Measurements from ENCODE around the gene EXOC7.

The EXOC7 gene

GRCh38 chr17:76138234-76138895 is 34.8 kb upstream of the EXOC7 start:
- DNase-seq: no peak

DNA sequence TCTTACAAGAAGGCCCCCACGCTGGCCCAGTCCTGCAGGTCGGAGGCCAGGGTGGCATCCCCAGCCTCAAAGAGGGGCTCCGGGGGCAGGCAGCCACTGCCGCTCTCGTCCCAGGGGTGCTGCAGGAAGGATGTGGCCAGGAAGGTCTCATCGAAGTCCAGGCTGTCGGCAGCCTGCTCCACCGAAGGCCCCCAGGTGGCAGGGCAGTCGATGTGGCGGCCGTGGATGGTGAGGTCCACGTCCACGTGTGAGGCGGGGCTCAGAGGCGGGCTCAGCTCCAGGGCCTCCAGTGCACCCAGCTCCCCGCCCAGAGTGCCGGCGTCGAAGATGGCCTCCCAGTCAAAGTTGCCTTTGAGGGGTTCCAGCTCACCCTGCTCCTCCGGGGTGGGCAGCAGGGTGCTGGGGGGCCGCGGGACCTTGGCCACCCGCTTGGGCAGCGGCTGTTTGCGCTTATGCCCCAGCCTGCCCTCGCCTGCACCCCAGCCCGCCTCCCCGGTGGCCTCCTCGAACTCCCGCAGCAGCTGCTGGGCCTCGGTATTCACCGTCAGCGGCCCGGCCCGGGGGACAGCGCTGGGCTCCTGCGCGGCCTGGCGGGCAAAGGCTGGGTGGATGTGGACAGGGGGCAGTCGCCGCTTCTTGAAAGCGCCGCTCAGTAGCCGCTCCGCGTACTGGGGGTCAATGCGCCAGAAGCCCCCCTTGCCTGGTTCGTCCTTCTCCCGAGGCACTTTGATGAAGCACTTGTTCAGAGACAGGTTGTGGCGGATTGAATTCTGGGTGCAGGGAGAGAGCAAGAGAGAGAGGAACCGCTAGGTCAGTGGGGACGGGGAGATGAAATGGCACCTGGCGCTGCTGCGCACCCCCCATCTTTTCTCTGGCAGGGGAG is 34.0 kb upstream of the EXOC7 start:
- no peak for DNase-seq

DNA sequence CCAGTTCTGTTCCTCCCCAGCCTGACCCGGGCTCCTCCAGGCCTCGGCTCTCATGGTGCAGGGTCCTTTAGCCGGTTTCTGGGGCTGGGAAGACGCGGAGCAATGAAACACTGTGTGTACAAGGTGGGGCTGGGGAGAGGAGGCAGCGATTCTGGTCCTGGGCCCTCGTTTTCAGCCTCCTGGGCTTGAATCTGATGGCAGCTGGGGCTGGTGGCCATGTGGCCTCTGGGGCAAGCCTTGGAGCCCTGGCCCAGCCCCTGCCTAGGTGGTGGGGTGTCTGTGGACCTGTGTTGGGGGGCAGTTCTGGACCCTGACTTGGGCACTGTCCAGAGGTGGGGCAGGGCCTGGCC is 33.4 kb upstream of the EXOC7 start:
- DNase-seq: no peak

DNA sequence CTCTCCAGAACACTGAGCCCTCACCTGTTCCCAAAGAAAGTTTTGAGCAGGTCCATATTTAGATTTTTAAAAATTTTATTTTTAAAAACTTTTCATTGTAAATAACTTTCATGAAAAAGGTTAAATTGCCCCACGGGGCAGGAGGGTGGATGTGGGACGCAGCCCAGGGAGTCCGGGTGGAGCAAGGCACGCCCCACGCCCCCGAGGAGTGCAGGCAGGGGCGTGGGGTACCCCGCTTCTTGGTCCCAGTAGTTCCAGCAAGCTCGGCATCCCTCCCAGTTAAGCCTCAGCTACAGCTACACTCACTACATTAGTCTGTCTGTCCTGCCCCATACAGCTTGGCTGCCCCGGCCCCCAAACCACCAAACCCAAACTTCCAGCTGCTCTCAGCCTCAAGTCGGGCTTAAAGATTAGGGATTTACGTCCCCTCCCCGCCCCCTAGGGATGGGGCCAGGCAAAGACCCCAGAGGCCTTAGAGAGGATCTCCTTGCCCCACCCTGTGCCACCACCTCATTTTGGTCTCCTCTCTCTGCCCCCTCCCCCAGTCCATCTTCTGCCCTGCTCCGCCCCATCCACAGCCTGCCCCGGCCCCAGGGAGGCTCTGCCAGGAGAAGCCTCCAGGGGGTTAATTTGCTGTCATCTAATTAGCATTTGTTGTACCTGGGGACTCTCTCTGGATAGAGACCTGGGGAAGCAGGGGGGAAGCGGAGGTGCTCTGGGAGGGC is 32.9 kb upstream of the EXOC7 start:
- DNase-seq: no peak

- no peak for DNase-seq
Measured at GRCh38 chr17:76135810-76136188, 32.2 kb upstream of the EXOC7 start.

DNA sequence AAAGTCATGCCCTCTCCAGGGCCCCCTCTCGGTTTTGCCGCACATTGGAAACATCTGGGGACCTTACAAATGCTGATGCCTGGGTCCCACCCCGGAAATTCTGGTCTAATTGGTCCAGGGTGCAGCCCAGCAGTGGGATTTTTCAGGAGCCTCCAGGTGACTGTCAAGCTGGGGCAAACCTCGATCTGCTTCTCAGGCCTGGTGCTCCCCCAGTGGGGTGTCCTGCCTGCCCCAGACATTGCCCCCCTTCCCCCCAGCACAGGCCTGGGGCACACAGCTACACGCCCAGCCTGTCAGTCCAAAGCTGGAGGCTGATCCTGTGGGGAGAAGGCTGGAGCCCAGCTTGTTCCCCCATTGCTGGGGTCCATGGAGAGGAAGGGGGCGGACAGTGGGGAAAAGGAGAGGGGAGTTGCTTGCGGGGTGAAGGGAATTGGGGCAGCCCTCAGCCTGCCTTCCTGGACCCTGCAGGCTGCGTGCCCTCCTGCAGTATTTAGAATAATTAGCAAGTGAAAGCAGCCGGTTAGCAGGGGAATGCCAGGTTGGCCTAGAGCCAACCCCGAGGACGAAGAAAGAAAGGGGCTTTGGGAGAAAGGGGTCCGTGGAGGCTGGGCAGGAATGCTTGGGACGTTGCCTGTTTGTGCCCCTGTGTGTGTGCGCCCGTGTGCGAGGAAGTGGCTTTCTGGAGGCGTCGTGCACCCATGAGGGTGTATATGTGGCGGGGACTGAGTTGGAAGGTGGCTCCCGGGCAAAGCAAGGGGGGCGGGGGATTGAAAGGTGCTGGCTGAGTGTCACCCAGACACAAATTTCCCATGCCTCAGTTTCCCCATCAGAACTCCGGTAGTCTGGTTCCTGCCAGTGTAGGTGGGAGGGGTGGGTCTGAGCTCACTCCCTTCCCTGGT is 31.6 kb upstream of the EXOC7 start:
- no peak for DNase-seq

DNA sequence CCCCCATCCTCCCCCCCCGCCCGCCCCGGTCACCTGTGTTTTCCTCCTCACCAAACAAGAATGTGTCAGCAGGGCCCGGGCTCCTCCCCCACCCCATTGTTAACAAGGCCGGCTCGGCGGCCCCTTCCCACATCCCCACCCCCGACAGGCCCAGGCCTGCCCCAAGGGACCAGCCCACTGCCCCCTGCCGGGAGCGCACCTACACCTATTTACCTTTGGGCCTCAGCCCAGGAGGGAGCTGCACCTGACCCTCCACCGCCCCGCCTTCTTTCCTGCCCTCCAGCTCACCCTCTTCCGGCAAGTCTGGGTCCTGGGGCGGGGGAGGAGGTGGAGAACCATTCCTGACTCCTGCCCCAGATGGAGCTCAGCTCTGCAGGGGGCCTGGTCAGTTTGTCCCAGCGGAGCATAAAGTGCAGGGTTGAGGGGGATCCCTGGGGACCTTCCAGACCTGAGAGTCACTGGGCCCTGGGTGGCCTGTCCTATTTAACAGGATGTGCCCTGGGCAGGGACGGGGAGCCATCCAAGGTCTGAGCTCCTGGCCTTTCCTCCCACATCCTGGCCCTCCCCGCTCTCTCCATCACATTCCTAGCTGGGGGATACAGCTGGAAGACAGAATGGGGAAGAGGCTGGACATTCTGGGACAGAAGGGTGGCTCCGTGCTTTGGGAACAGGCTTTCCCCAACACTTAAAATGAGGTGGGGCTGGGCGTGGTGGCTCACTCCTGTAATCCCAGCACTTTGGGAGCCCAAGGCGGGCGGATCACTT is 29.2 kb upstream of the EXOC7 start:
- no peak for DNase-seq

GRCh38 chr17:76131692-76132573 is 28.3 kb upstream of the EXOC7 start:
- DNase-seq: no peak

- DNase-seq: no peak
Measured at GRCh38 chr17:76131051-76131691, 27.6 kb upstream of the EXOC7 start.

DNA sequence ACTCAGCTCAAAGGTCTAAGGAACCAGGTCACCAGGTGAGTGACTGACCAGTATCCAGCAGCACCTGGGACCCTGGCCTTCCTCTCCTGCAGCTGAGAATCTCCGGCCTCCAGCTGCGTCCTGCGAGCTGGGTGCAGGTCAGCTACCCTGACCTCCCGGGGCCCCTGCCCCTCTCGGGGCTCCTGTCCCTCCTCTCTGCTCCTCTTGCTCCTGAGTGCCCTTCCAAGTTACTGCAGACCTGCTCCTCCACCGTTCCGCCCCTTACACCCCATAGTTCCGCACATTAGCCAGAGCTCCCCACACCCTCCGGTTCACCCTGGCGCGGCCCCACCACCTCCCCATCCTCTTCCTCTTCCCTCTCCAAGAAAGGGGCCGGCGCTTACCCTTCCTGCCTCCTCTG is 26.9 kb upstream of the EXOC7 start:
- DNase-seq: no peak

GRCh38 chr17:76125922-76126321 is 22.3 kb upstream of the EXOC7 start:
- DNase-seq: no peak

DNA sequence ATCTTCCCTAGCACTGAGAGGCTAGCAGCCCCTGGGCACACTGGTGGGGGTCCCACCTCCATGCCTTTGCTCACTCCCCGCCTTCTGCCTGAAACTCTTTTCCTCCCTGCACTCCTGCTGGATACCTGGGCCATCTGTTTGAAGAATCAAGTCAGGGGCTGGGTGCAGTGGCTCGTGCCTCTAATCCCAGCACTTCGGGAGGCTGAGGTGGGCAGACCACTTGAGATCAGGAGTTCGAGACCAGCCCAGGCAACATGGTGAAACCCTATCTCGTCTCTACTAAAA is 21.7 kb upstream of the EXOC7 start:
- no peak for DNase-seq

DNA sequence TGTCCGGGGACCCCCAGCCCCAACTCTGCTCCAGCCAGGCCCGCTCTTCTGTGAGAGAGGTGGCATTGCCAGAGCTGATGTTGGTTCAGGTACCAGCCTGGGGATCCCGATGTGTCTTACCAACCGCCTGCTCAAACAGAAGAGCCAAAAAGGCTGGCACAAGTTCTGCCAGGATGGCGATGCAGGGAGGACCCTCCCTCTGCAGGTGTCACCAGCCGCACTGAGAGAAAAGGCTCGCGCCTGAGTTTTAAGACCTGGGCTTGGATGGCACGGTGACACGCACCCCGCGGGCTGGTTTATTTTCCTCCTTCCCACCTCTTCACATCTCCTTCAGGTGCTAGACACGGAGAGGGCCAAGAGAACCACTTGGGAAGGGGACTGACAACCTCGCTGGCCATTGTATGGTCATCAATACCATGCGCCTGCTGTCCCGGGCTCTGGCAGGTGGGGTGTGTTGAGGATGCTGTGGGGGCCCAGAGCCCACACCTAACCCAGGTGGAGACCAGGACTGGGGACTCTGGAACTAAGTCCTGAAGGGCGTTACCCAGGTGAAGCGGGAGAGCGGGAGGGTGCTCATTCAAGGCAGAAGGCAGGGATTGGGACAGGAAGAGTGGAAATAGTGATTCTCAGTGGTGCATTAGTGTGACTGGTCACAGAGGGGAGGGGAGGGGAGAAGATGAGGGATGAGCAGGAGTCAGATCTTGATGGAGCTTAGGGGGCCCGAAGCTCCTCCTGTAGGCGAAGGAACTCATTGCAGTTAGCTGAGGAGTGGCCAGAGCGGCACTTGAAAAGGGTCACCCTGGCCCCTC is 21.2 kb upstream of the EXOC7 start:
- DNase-seq: no peak

- DNase-seq: no peak
Measured at GRCh38 chr17:76123749-76124581, 20.4 kb upstream of the EXOC7 start.

- DNase-seq: no peak
Measured at GRCh38 chr17:76123191-76123499, 19.6 kb upstream of the EXOC7 start.

- DNase-seq: no peak
Measured at GRCh38 chr17:76122431-76123190, 19.0 kb upstream of the EXOC7 start.

GRCh38 chr17:76121932-76122430 is 18.4 kb upstream of the EXOC7 start:
- DNase-seq: no peak

GRCh38 chr17:76120658-76121008 is 17.0 kb upstream of the EXOC7 start:
- no peak for DNase-seq
